PFSK-1 (cell line): ENCODE data around the gene PSMC3IP.

Source experiments
- POLR2AphosphoS5 ChIP-seq: IDR thresholded peaks from 2 replicates; pipeline ENCODE4 v1.6.1; 2012; ENCODE audit warnings: low read depth, mild to moderate bottlenecking, control low read depth, low read length, moderate library complexity
- TAF1 ChIP-seq: IDR thresholded peaks from 2 replicates; pipeline ENCODE4 v1.6.1; 2012; ENCODE audit warnings: low read length, control low read depth, borderline replicate concordance; ENCODE audit not compliant: insufficient read depth

DNA sequence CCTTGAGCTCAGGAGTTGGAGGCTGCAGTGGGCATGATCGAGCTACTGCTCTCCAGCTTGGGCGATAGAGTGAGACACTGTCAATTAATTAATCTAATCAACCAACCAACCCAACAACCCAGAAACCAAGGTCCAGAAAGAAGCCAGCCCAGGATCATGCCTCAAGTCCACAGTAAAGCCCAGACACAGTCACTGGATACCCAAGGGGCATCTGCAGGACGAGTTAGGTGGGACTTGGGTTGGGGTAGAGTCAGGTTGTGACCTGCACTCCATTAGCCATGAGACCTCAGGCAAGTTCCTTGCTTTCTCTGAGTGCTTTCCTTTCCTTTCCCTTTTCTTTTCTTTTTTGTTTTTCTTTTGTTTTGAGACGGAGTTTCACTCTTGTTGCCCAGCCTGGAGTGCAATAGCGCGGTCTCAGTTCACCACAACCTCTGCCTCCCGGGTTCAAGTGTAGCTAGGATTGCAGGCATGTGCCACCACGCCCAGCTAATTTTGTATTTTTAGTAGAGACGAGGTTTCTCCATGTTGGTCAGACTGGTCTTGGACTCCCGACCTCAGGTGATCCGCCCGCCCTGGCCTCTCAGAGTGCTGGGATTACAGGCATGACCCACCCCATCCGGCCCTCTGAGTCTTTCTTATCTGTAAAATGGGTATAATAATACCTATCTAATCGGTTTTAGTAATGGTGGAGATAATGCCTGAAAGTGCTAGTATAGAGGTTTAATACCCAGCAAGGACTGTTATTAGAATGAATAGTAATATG lies 28.4 kb downstream of the PSMC3IP start:
- TF ChIP-seq POLR2AphosphoS5 (no peak), TAF1 (no peak)
